Psoas muscle (tissue), 8 donors: ENCODE data around the gene ELOVL6. TPM values are rescaled to one million over a fixed set of nuclear protein-coding genes. Genes with fewer than 3 reads are reported as not detected.

ENCODE experiments used
- ATAC-seq, 4 donors: fragments of 200-7000 bp; cut with Tn5 transposase; one replicate each; pipeline ENCODE4 v1.9.1; 2020; ENCODE audit warnings: moderate library complexity in 3 of 4, mild to moderate bottlenecking in 2 of 4
- DNase-seq, 2 donors: peaks; one replicate each; pipeline ENCODE4 v3.0.0-alpha.2; 2020
- H3K27ac ChIP-seq: fragments of 200-600 bp; one replicate; pipeline ENCODE4 v1.8.0; 2022
- H3K27me3 ChIP-seq, 3 donors: fragments of 200-600 bp in 1 of 3; one replicate each; pipeline versions ENCODE4 v1.6.1 to v1.8.0; 2013 to 2022; ENCODE audit warnings: low read length in 2 of 3, mild to moderate bottlenecking in 2 of 3, moderate library complexity in 1 of 3; ENCODE audit not compliant: insufficient read depth in 3 of 3
- H3K36me3 ChIP-seq, 2 donors: fragments of 200-600 bp in 1 of 2; one replicate each; pipeline versions ENCODE4 v1.6.1 to v1.8.0; 2013 to 2022; ENCODE audit warnings: low read depth in 1 of 2, mild to moderate bottlenecking in 1 of 2, moderate library complexity in 1 of 2; ENCODE audit not compliant: insufficient read depth in 1 of 2
- H3K4me1 ChIP-seq: fragments of 200-600 bp; one replicate; pipeline ENCODE4 v1.8.0; 2022
- H3K4me3 ChIP-seq: fragments of 200-600 bp; one replicate; pipeline ENCODE4 v1.8.0; 2022; ENCODE audit warnings: mild to moderate bottlenecking
- H3K9me3 ChIP-seq: fragments of 200-600 bp; one replicate; pipeline ENCODE4 v1.8.0; 2022
- CTCF ChIP-seq: fragments of 200-600 bp; IDR thresholded peaks from one replicate; pipeline ENCODE4 v1.8.0; 2022; ENCODE audit warnings: antibody characterized with exemption
- WGBS, 3 donors: extraction: QIAGEN DNeasy Blood & Tissue Kit; methylation state at CpG; one replicate each; pipeline versions ENCODE4 v1.1.6 to v1.1.7; 2013; 5-methylcytosine and 5-hydroxymethylcytosine counted together
- intact Hi-C, 2 donors: fragments of 100-400 bp; cut with DNase I; formaldehyde crosslinking; loops; one replicate each; pipeline versions ENCODE4 v1.11.0 to v1.14.2; 2022
- polyA plus RNA-seq, 3 donors: library from polyadenylated mRNA; stranded (reverse); fragments of 200-250 nt; gene quantifications; one replicate each; pipeline ENCODE4 v1.2.3, GENCODE V29; 2013
- total RNA-seq, 4 donors: library from RNA; stranded (reverse); fragmentation: NEBNext Ultra II Directional in 2 of 4; extraction: Animal tissue kit (Norgen Biotek cat#: 25700) in 2 of 4; gene quantifications; one replicate each; pipeline versions ENCODE4 v1.2.1 to v1.2.4, GENCODE V29; 2021 to 2023
- donor health status: healthy with polysubstance abuse.
- donor health status: DM: no; HTN: no; CAD: no; lungs with moderate emphysema.
- donor health status: Bipolar disorder and iron deficiency.
- donor health status: healthy.
- donor health status: DM: yes; HTN: yes; CAD: no.
- donor health status: DM: no; HTN: no; CAD: no.
- donor health status: DM: no; HTN: no; CAD: no.
- donor health status: DM: yes; HTN: yes; CAD: no.

The ELOVL6 gene
- total and polyA plus RNA-seq, 7 donors, result 0.35 to 4.5 (median 0.99) TPM

GRCh38 chr4:110181890-110182289 lies 16.5 kb downstream of the ELOVL6 start:
- intact Hi-C loops, result no loop called here
- ATAC-seq, result no peak
- WGBS, 3 donors, result 89 to 91% (median 90%) methylated on average over 3 of the region's 3 CpGs
- Histone ChIP-seq H3K4me3 (no peak overlapping the region), H3K27ac (no peak overlapping the region), H3K36me3 (no peaks in the 10 kb centered on the region), H3K4me1 (no peaks in the 10 kb centered on the region), H3K27me3 (no peaks in the 10 kb centered on the region), H3K9me3 (no peaks in the 10 kb centered on the region)
- no peak for TF ChIP-seq CTCF
- no peak for DNase-seq

GRCh38 chr4:110175634-110176033 lies 22.8 kb downstream of the ELOVL6 start:
- intact Hi-C loops, result no loop called here
- Histone ChIP-seq H3K4me1 (no peaks in the 10 kb centered on the region), H3K9me3 (no peaks in the 10 kb centered on the region), H3K4me3 (no peak overlapping the region), H3K27me3 (no peaks in the 10 kb centered on the region), H3K27ac (no peak overlapping the region), H3K36me3 (no peaks in the 10 kb centered on the region)
- no peak for TF ChIP-seq CTCF
- DNase-seq, result no peak
- ATAC-seq, result no peak

GRCh38 chr4:110172972-110173371 lies 25.4 kb downstream of the ELOVL6 start:
- no peaks in the 10 kb centered on the region for H3K9me3 ChIP-seq
- no peak for ATAC-seq
- H3K4me1 ChIP-seq, result no peaks in the 10 kb centered on the region
- no peak for DNase-seq
- H3K27me3 ChIP-seq, result no peaks in the 10 kb centered on the region
- no peak for TF ChIP-seq CTCF
- no peak overlapping the region for H3K27ac ChIP-seq
- no peaks in the 10 kb centered on the region for H3K36me3 ChIP-seq
- H3K4me3 ChIP-seq, result no peak overlapping the region
- WGBS, 3 donors, result 97 to 99% (median 97%) methylated on average over 1 of the region's 1 CpG
- intact Hi-C loops, result no loop called here

GRCh38 chr4:110171971-110172370 lies 26.4 kb downstream of the ELOVL6 start:
- no peak for TF ChIP-seq CTCF
- Histone ChIP-seq H3K4me1 (no peaks in the 10 kb centered on the region), H3K4me3 (no peak overlapping the region), H3K27me3 (no peaks in the 10 kb centered on the region), H3K27ac (no peak overlapping the region), H3K9me3 (no peaks in the 10 kb centered on the region), H3K36me3 (no peaks in the 10 kb centered on the region)
- ATAC-seq, result no peak
- DNase-seq, result no peak
- WGBS, 3 donors, result 83 to 97% (median 88%) methylated on average over 1 of the region's 1 CpG
- intact Hi-C loops, result no loop called here

- H3K36me3 ChIP-seq, result no peaks in the 10 kb centered on the region
- no peak for TF ChIP-seq CTCF
- no peaks in the 10 kb centered on the region for H3K9me3 ChIP-seq
- intact Hi-C loops, result no loop called here
- no peak overlapping the region for H3K27ac ChIP-seq
- DNase-seq (no peak), ATAC-seq (no peak)
- WGBS, 3 donors, result 94 to 97% (median 96%) methylated on average over 3 of the region's 3 CpGs
- H3K27me3 ChIP-seq, result no peaks in the 10 kb centered on the region
- H3K4me1 ChIP-seq, result no peaks in the 10 kb centered on the region
- H3K4me3 ChIP-seq, result no peak overlapping the region
Observed at GRCh38 chr4:110170861-110171260, 27.6 kb downstream of the ELOVL6 start.
